ENCODE results near the gene SFSWAP.
"Not testable (repeated sequence)": the region's sequence is repeated elsewhere in the genome, so short reads cannot be mapped to it uniquely, and the experiment has no call there.

- not testable (repeated sequence) for TF ChIP-seq CTCF (IDR thresholded peaks at IDR 0.05 in 8 of 11, conservative IDR thresholded peaks at IDR 0.05 in 3 of 11); POLR2A (IDR thresholded peaks at IDR 0.05); POLR2AphosphoS5 (IDR thresholded peaks at IDR 0.05)
These were observed 66.4 kb downstream of the SFSWAP start for GRCh38 chr12:131777269-131777668.

Measured in spleen (tissue), 7 donors.